ENCODE results near the gene SLC2A10.

GRCh38 chr20:46761566-46761965 is 52.1 kb downstream of the SLC2A10 start:
- TF ChIP-seq SPI1 (IDR thresholded peaks at IDR 0.05; ENCODE audit: borderline replicate concordance, low read depth) (no peak), CTCF (IDR thresholded peaks at IDR 0.05; ENCODE audit: insufficient read depth, low read length) (no peak)
